ENCODE measurements around the gene CSTPP1.

GRCh38 chr11:46900091-46900746 is 36.3 kb upstream of the CSTPP1 start:
- TF ChIP-seq CTCF (IDR thresholded peaks at IDR 0.05) (no peak), POLR2A (IDR thresholded peaks at IDR 0.05) (no peak)

All from right lobe of liver (tissue), 4 donors.